Body of pancreas (tissue), 4 donors: Measurements from ENCODE around the gene LGR6. TPM values are rescaled to one million over a fixed set of nuclear protein-coding genes. Genes with fewer than 3 reads are reported as not detected.
A peak's percentile ranks its signal among the peaks of the same experiment; 100 is the strongest.

ENCODE experiments used
- ATAC-seq: fragments of 150-250 bp; one replicate; pipeline ENCODE4 v1.9.1; 2016
- DNase-seq, 4 donors: peaks; one replicate each; pipeline ENCODE4 v3.0.0-alpha.2; 2019
- H3K27ac ChIP-seq, 4 donors: fragments of 200-600 bp; sonication (generic); 1 replicate in 3 of 4; 2 replicates in 1 of 4; pipeline versions ENCODE4 v1.5.1 to v1.6.1; 2016 to 2019; ENCODE audit warnings: mild to moderate bottlenecking in 1 of 4, mixed read lengths in 1 of 4, moderate library complexity in 1 of 4
- H3K27me3 ChIP-seq, 2 donors: fragments of 200-600 bp; sonication (generic); one replicate each; pipeline ENCODE4 v1.6.0; 2016; ENCODE audit warnings: mild to moderate bottlenecking in 1 of 2
- H3K36me3 ChIP-seq, 2 donors: fragments of 200-600 bp; sonication (generic); replicated peaks in 1 of 2; 2 replicates each; pipeline ENCODE4 v1.5.1; 2016; ENCODE audit warnings: low read depth in 2 of 2; ENCODE audit not compliant: insufficient read depth in 1 of 2
- H3K4me1 ChIP-seq: fragments of 200-600 bp; sonication (generic); one replicate; pipeline ENCODE4 v1.6.0; 2016
- H3K4me3 ChIP-seq, 2 donors: fragments of 200-600 bp; sonication (generic); 1 replicate in 1 of 2; 2 replicates in 1 of 2; pipeline ENCODE4 v1.5.1; 2016 to 2019
- H3K9me3 ChIP-seq, 3 donors: fragments of 200-600 bp; sonication (generic); 1 replicate in 2 of 3; 2 replicates in 1 of 3; pipeline ENCODE4 v1.5.1; 2016
- CTCF ChIP-seq, 7 experiments: fragments of 450-650 bp in 4 of 7; fragments of 200-600 bp in 3 of 7; sonication (generic) in 3 of 7; IDR thresholded peaks; one replicate each; pipeline ENCODE4 v1.5.1; 2016 to 2019; ENCODE audit warnings: antibody characterized with exemption in 7 of 7
- POLR2A ChIP-seq, 3 donors: fragments of 450-650 bp; IDR thresholded peaks; one replicate each; pipeline ENCODE4 v1.6.1; 2016; ENCODE audit warnings: antibody characterized with exemption in 3 of 3, mild to moderate bottlenecking in 2 of 3
- WGBS, 2 donors: methylation state at CpG; one replicate each; pipeline ENCODE4 v1.1.5; 2017; 5-methylcytosine and 5-hydroxymethylcytosine counted together
- intact Hi-C: fragments of 100-400 bp; cut with DNase I; formaldehyde crosslinking; loops from one replicate; pipeline ENCODE4 v1.15.1; 2023
- total RNA-seq, 2 donors: library from RNA; depleted of rRNA; stranded (reverse); fragments of >200 nt; gene quantifications; one replicate each; pipeline ENCODE4 v1.1.0, GENCODE V29; 2016

Gene LGR6
- total RNA-seq, 2 donors from 2014 or later = 0.52 TPM; not detected in 1

GRCh38 chr1:202162047-202162417 is 31.6 kb upstream of the LGR6 start:
- no peak for DNase-seq
- Histone ChIP-seq H3K36me3 (no peaks in the 10 kb centered on the region), H3K4me3 (no peak overlapping the region), H3K4me1 (no peaks in the 10 kb centered on the region), H3K27me3 (no peaks in the 10 kb centered on the region), H3K9me3 (no peaks in the 10 kb centered on the region), H3K27ac (no peak overlapping the region)
- WGBS, 2 donors = 83 to 100% methylated on average over 1 to 4 of the region's 4 CpGs
- no peak for ATAC-seq
- intact Hi-C loops = no loop called here
- TF ChIP-seq POLR2A (IDR thresholded peaks at IDR 0.05) = no peak
- TF ChIP-seq CTCF (IDR thresholded peaks at IDR 0.05) = no peak

GRCh38 chr1:202162418-202163280 is 30.9 kb upstream of the LGR6 start:
- 23 to 28% methylated on average over 15 of the region's 15 CpGs for WGBS, 2 donors
- no peaks in the 10 kb centered on the region for H3K9me3 ChIP-seq
- intact Hi-C loops = no loop called here
- no peaks in the 10 kb centered on the region for H3K36me3 ChIP-seq
- H3K27me3 ChIP-seq = no peaks in the 10 kb centered on the region
- ATAC-seq (peak; percentile 14), DNase-seq (no peak)
- no peak overlapping the region for H3K4me3 ChIP-seq
- no peak overlapping the region for H3K27ac ChIP-seq
- H3K4me1 ChIP-seq = no peaks in the 10 kb centered on the region
- TF ChIP-seq CTCF (IDR thresholded peaks at IDR 0.05) (no peak), POLR2A (IDR thresholded peaks at IDR 0.05) (no peak)

- 67 to 75% methylated on average over 11 of the region's 12 CpGs for WGBS, 2 donors
- ATAC-seq (no peak), DNase-seq (no peak)
- Histone ChIP-seq H3K36me3 (no peaks in the 10 kb centered on the region), H3K9me3 (no peaks in the 10 kb centered on the region), H3K27ac (no peak overlapping the region), H3K27me3 (no peaks in the 10 kb centered on the region), H3K4me1 (no peaks in the 10 kb centered on the region), H3K4me3 (no peak overlapping the region)
- TF ChIP-seq POLR2A (IDR thresholded peaks at IDR 0.05) (no peak), CTCF (IDR thresholded peaks at IDR 0.05) (no peak)
- intact Hi-C loops = no loop called here
These were observed 30.0 kb upstream of the LGR6 start for GRCh38 chr1:202163281-202164270.

- ATAC-seq = no peak
- Histone ChIP-seq H3K27me3 (no peaks in the 10 kb centered on the region), H3K27ac (no peak overlapping the region), H3K36me3 (no peaks in the 10 kb centered on the region), H3K4me3 (no peak overlapping the region), H3K9me3 (no peaks in the 10 kb centered on the region), H3K4me1 (no peaks in the 10 kb centered on the region)
- no peak for TF ChIP-seq CTCF (IDR thresholded peaks at IDR 0.05)
- TF ChIP-seq POLR2A (IDR thresholded peaks at IDR 0.05) = no peak
- WGBS, 2 donors = 58 to 60% methylated on average over 8 to 11 of the region's 11 CpGs
- no peak for DNase-seq
- intact Hi-C loops = no loop called here
These were observed 29.1 kb upstream of the LGR6 start for GRCh38 chr1:202164271-202165037.
